AG04450 (cell line): ENCODE data around the gene GRK5. TPM values are rescaled to one million over a fixed set of nuclear protein-coding genes. Genes with fewer than 3 reads are reported as not detected.

Experiments
- CTCF ChIA-PET: fragments of 300-600, 350-600 bp; formaldehyde crosslinking; extraction: SDS; loops from one replicate; lab custom pipeline; 2022; ENCODE audit warnings: antibody characterized with exemption, inconsistent platforms; lab: Charles Lee
- POLR2A ChIA-PET: fragments of 350-600 bp; formaldehyde crosslinking; extraction: SDS; loops from one replicate; lab custom pipeline; 2021; ENCODE audit warnings: antibody characterized with exemption, inconsistent platforms; lab: Yijun Ruan, JAX
- DNase-seq: peaks from one replicate; pipeline ENCODE4 v3.0.0-alpha.2; 2011; ENCODE audit warnings: low read depth, low spot score
- H3K27ac ChIP-seq: one replicate; pipeline ENCODE4 v1.5.1; 2012; ENCODE audit warnings: low read depth, low read length, control low read depth
- H3K27me3 ChIP-seq: one replicate; pipeline ENCODE4 v1.6.0; 2012; ENCODE audit warnings: low read length; ENCODE audit not compliant: control insufficient read depth, insufficient read depth
- H3K4me3 ChIP-seq: 2 replicates; pipeline ENCODE4 v1.5.1; 2011; ENCODE audit warnings: mild to moderate bottlenecking, low read depth, low read length, control low read depth
- H3K9me3 ChIP-seq: 2 replicates; pipeline ENCODE4 v1.5.1; 2012; ENCODE audit warnings: low read length; ENCODE audit not compliant: control insufficient read depth, insufficient read depth
- polyA plus RNA-seq: library from polyadenylated mRNA; depleted of rRNA; stranded (reverse); fragments of >200 nt; gene quantifications from 2 replicates; pipeline ENCODE4 v1.2.3, GENCODE V29; 2011
- TF ChIP-seq, protein P1 (sequence below): IDR thresholded peaks from 2 replicates; pipeline ENCODE4 v1.5.1; 2011; ENCODE audit warnings: low read depth, low read length, control low read depth, inconsistent platforms

The GRK5 gene
- polyA plus RNA-seq, 1 experiment = 27.6 TPM

DNA sequence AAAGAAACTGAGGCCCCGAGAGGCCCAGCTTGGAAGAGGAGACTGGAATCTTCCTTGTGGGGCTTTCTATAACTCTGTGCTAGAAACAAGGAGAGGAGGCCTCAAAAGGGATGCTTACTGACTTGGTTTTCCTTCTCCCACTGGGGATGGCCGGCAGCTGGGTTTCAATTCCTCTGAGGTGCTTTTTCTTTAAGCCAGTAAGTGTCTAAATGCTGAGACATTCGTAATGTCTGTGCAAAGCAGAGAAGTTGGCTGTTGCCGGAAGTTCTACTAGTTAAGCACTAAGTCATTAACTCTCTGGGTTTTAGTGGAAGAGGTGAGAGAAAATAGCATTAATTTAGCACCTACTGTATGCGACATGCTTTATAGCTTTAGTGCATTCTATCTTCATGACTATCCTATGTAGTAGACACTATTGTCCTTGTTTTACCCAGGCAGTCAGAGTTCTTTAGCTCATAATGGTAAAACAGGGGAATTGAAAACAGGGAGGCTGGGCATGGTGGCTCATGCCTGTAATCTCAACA is 199.9 kb downstream of the GRK5 start:
- POLR2A ChIA-PET = no interaction called here
- CTCF ChIA-PET = interaction anchor here (0.5 to 1.2 kb wide), 5 partner anchors 10 to 201 kb away, joined by 3 to 4 read pairs (median 4); no protein-coding TSS in a partner anchor

DNA sequence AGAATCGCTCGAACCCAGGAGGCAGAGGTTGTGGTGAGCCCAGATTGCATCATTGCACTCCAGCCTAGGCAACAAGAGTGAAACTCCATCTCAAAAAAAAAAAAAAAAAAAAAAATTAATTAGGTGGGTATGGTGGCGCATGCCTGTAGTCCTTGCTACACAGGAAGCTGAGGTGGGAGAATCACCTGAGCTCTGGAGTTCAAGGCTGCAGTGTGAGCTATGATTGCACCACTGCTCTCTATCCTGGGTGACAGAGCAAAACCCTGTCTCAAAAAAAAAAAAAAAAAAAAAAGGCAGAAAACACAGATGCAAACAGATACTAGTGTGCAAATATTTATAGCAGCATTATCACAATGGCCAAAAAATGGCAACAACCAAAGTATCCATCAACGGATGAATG is 200.7 kb downstream of the GRK5 start:
- no peak overlapping the region for H3K4me3 ChIP-seq
- POLR2A ChIA-PET = interaction anchor here (0.6 kb wide), 3 partner anchors 14 to 44 kb away, joined by 3 to 5 read pairs (median 4); no protein-coding TSS in a partner anchor
- no peak overlapping the region for H3K27ac ChIP-seq
- no peaks in the 10 kb centered on the region for H3K27me3 ChIP-seq
- no peak for DNase-seq
- H3K9me3 ChIP-seq = peaks cover 5% of the 10 kb centered on the region; the same call in 1 of the 2 replicates
- CTCF ChIA-PET = interaction anchor here (0.5 to 0.7 kb wide), 5 partner anchors 19 to 202 kb away, joined by 3 to 7 read pairs (median 4); no protein-coding TSS in a partner anchor
- TF ChIP-seq, protein P1, sequence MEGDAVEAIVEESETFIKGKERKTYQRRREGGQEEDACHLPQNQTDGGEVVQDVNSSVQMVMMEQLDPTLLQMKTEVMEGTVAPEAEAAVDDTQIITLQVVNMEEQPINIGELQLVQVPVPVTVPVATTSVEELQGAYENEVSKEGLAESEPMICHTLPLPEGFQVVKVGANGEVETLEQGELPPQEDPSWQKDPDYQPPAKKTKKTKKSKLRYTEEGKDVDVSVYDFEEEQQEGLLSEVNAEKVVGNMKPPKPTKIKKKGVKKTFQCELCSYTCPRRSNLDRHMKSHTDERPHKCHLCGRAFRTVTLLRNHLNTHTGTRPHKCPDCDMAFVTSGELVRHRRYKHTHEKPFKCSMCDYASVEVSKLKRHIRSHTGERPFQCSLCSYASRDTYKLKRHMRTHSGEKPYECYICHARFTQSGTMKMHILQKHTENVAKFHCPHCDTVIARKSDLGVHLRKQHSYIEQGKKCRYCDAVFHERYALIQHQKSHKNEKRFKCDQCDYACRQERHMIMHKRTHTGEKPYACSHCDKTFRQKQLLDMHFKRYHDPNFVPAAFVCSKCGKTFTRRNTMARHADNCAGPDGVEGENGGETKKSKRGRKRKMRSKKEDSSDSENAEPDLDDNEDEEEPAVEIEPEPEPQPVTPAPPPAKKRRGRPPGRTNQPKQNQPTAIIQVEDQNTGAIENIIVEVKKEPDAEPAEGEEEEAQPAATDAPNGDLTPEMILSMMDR = no peak

More for the DNA sequence above, 199.9 kb downstream of the GRK5 start:
- H3K9me3 ChIP-seq = peaks cover 4% of the 10 kb centered on the region; the same call in 1 of the 2 replicates
- H3K4me3 ChIP-seq = no peak overlapping the region
- no peaks in the 10 kb centered on the region for H3K27me3 ChIP-seq
- H3K27ac ChIP-seq = no peak overlapping the region
- DNase-seq = no peak
- TF ChIP-seq, protein P1 = no peak

DNA sequence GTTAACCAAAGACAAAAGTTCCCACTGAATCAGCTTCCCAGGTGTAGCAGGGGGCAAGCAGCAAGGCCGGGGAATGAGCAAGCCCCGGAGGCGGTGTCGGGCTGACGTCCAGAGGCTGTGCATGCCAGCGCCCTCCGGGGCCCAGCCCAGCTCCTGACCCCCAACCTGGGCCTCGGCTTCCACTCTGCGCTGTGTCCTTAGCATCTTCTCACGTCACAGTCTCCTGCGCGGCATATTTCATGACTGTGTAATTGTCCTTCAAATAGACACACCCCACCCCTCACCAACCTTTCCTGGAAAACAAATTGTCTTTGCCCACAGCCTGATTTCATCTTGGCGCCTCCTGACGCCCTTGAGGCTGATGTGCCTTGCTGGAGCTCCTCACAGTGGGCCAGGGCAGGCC is 201.6 kb downstream of the GRK5 start:
- POLR2A ChIA-PET = no interaction called here

DNA sequence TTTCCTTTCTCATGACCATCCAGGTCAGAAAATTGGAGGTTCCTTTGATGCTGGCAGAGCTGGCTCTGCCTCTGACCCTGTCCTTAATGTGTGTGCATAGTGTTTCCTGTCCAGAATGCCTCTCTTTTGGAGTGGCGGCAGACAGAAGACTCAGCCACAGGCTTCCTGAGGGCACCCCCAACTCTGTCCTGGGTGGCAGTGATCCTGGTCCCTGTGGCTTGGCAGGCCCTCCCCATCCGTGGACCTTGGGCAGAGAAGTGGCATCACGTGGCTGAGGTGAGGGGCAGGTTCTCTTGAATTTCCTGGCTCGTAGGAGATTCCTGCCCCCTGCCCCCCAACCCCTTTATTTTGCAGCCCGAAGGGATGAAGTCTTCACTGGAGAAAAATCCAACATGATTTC is 202.0 kb downstream of the GRK5 start:
- no peak for DNase-seq
- no peaks in the 10 kb centered on the region for H3K27me3 ChIP-seq
- peaks cover 5% of the 10 kb centered on the region; the same call in 1 of the 2 replicates for H3K9me3 ChIP-seq
- no peak overlapping the region for H3K4me3 ChIP-seq
- peak overlapping the region; percentile 77 for H3K27ac ChIP-seq
- POLR2A ChIA-PET = interaction anchor here (1.7 kb wide), 1 partner anchor 8 kb away, joined by 8 read pairs; no protein-coding TSS in a partner anchor
- CTCF ChIA-PET = no interaction called here
- TF ChIP-seq, protein P1 = no peak

More for the DNA sequence above, 201.6 kb downstream of the GRK5 start:
- CTCF ChIA-PET = no interaction called here
- Histone ChIP-seq H3K4me3 (no peak overlapping the region), H3K27me3 (no peaks in the 10 kb centered on the region), H3K27ac (peak overlapping the region; percentile 77), H3K9me3 (peaks cover 5% of the 10 kb centered on the region; the same call in 1 of the 2 replicates)
- DNase-seq = no peak
- TF ChIP-seq, protein P1 = no peak

DNA sequence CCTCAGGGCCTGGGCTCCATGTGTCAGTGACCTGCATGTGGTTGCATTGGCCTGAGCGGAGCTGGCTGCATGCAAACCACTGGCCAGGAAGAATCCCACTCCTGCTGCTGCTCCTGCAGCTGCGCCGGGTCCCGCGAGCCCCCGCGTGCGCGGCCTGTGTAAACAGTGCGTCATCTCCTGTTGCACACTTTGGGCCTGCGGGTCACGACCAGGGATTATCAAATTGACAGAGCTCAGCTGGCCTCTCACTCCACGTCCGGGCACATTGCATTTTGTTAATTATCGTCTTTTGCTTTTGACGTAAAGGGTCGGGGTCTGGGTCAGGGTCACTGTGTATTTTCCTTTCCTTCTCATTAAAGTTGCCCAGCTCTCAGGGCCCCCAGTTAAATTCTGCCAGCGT is 202.5 kb downstream of the GRK5 start:
- ChIA-PET POLR2A (interaction anchor here (1.7 kb wide), 1 partner anchor 8 kb away, joined by 8 read pairs; no protein-coding TSS in a partner anchor), CTCF (no interaction called here)
- DNase-seq = peak; percentile 66
- Histone ChIP-seq H3K27me3 (no peaks in the 10 kb centered on the region), H3K9me3 (peaks cover 5% of the 10 kb centered on the region; the same call in 1 of the 2 replicates), H3K27ac (peak overlapping the region; percentile 83), H3K4me3 (no peak overlapping the region)
- TF ChIP-seq, protein P1 = no peak
